Endothelial cell of umbilical vein (primary cell): ENCODE data around the gene NDUFV1. TPM values are rescaled to one million over a fixed set of nuclear protein-coding genes. Genes with fewer than 3 reads are reported as not detected.

ENCODE experiments used
- BruUV-seq: library from RNA; stranded (reverse); fragments of 400-500 nt; replicated peaks from 2 replicates; lab custom pipeline; 2021; lab: Mats Ljungman, UMichigan
- CTCF ChIA-PET: fragments of 300-600, 350-600 bp; sonication (Branson Sonifier 250); formaldehyde crosslinking; loops from one replicate; lab custom pipeline; 2021; ENCODE audit warnings: antibody characterized with exemption, inconsistent platforms; lab: Charles Lee
- POLR2A ChIA-PET: fragments of 300-600, 350-600 bp; sonication (Branson Sonifier 250); formaldehyde crosslinking; loops from one replicate; lab custom pipeline; 2021; ENCODE audit warnings: antibody characterized with exemption, inconsistent platforms; lab: Charles Lee
- DNase-seq: peaks from one replicate; pipeline ENCODE4 v3.0.0-alpha.2; 2011; ENCODE audit warnings: low read depth, low spot score
- FAIRE-seq: peaks from 2 replicates; lab custom pipeline; 2011; peaks lifted over from hg19 to GRCh38; lab: Jason Lieb, UNC
- H2AFZ ChIP-seq: 2 replicates; pipeline ENCODE4 v1.6.0; 2012; ENCODE audit warnings: low read depth, low read length, control low read depth, inconsistent platforms
- H3K27ac ChIP-seq: 2 replicates; pipeline ENCODE4 v1.5.1; 2011; ENCODE audit warnings: low read depth, mild to moderate bottlenecking, control low read depth, low read length, moderate library complexity; ENCODE audit not compliant: insufficient read depth
- H3K27me3 ChIP-seq, 2 experiments: 2 replicates each; pipeline versions ENCODE4 v1.6.0 to v1.6.1; 2011; ENCODE audit warnings: low read length in 2 of 2, mixed read lengths in 1 of 2; ENCODE audit not compliant: control insufficient read depth in 2 of 2, insufficient read depth in 2 of 2
- H3K36me3 ChIP-seq, 2 experiments: 2 replicates in 1 of 2; 3 replicates in 1 of 2; pipeline ENCODE4 v1.5.1; 2011; ENCODE audit warnings: low read length in 2 of 2, mild to moderate bottlenecking in 1 of 2, moderate library complexity in 1 of 2; ENCODE audit not compliant: control insufficient read depth in 2 of 2, insufficient read depth in 2 of 2; ENCODE audit errors: extremely low read depth in 1 of 2
- H3K4me1 ChIP-seq: 3 replicates; pipeline ENCODE4 v1.5.1; 2011; ENCODE audit warnings: mild to moderate bottlenecking, low read length; ENCODE audit not compliant: control insufficient read depth, insufficient read depth; ENCODE audit errors: extremely low read depth
- H3K4me2 ChIP-seq: 2 replicates; pipeline ENCODE4 v1.6.1; 2011; ENCODE audit warnings: low read length, control low read depth, mixed read lengths; ENCODE audit not compliant: insufficient read depth
- H3K4me3 ChIP-seq, 3 experiments: fragments of 200-600 bp in 1 of 3; sonication (generic), shearing (Covaris generic) in 1 of 3; replicated peaks in 1 of 3; 2 replicates each; pipeline ENCODE4 v1.5.1; 2011 to 2016; ENCODE audit warnings: control low read depth in 3 of 3, low read length in 3 of 3, mild to moderate bottlenecking in 2 of 3, inconsistent platforms in 1 of 3, low read depth in 1 of 3, moderate library complexity in 1 of 3; ENCODE audit not compliant: insufficient read depth in 1 of 3
- H3K79me2 ChIP-seq: 2 replicates; pipeline ENCODE4 v1.6.0; 2012; ENCODE audit warnings: low read length, inconsistent platforms; ENCODE audit not compliant: control insufficient read depth, insufficient read depth
- H3K9ac ChIP-seq: replicated peaks from 2 replicates; pipeline ENCODE3; 2011; ENCODE audit warnings: low read length, control low read depth; ENCODE audit not compliant: insufficient read depth; ENCODE audit errors: extremely low read depth
- H3K9me1 ChIP-seq: replicated peaks from 3 replicates; pipeline ENCODE4 v1.6.0; 2011; ENCODE audit warnings: mild to moderate bottlenecking, low read length; ENCODE audit not compliant: control insufficient read depth, insufficient read depth; ENCODE audit errors: extremely low read depth
- H3K9me3 ChIP-seq: replicated peaks from 2 replicates; pipeline ENCODE4 v1.5.1; 2012; ENCODE audit warnings: low read length, inconsistent platforms; ENCODE audit not compliant: control insufficient read depth, insufficient read depth
- H4K20me1 ChIP-seq: replicated peaks from 2 replicates; pipeline ENCODE3; 2011; ENCODE audit warnings: mild to moderate bottlenecking, low read length; ENCODE audit not compliant: control insufficient read depth, insufficient read depth; ENCODE audit errors: extremely low read depth
- CTCF ChIP-seq, 2 donors: IDR thresholded peaks; 1 replicate in 1 of 2; 2 replicates in 1 of 2; pipeline ENCODE4 v1.5.1; 2011; ENCODE audit warnings: low read length in 2 of 2, mild to moderate bottlenecking in 2 of 2, moderate library complexity in 2 of 2, control low read depth in 1 of 2, inconsistent platforms in 1 of 2, low read depth in 1 of 2; ENCODE audit not compliant: insufficient read depth in 1 of 2; ENCODE audit errors: extremely low read depth in 1 of 2
- EZH2 ChIP-seq: IDR thresholded peaks from 2 replicates; pipeline ENCODE4 v1.6.1; 2012; ENCODE audit warnings: borderline replicate concordance, low read depth, mild to moderate bottlenecking, moderate library complexity, low read length, inconsistent platforms; ENCODE audit not compliant: severe bottlenecking
- FOS ChIP-seq: IDR thresholded peaks from 2 replicates; pipeline ENCODE4 v1.6.1; 2011; ENCODE audit warnings: mild to moderate bottlenecking, low read length, moderate library complexity, borderline replicate concordance; ENCODE audit not compliant: insufficient read depth
- GATA2 ChIP-seq: IDR thresholded peaks from 2 replicates; pipeline ENCODE4 v1.7.0; 2011; ENCODE audit warnings: low read depth, mild to moderate bottlenecking, moderate library complexity, mixed read lengths, low read length; ENCODE audit not compliant: insufficient read length, insufficient read depth
- JUN ChIP-seq: IDR thresholded peaks from 2 replicates; pipeline ENCODE4 v1.6.1; 2011; ENCODE audit warnings: borderline replicate concordance, low read depth; ENCODE audit not compliant: insufficient read length, insufficient read depth
- MAX ChIP-seq: IDR thresholded peaks from 2 replicates; pipeline ENCODE4 v1.6.1; 2011; ENCODE audit not compliant: insufficient read depth, insufficient read length
- MYC ChIP-seq: IDR thresholded peaks from one replicate; pipeline ENCODE4 v1.6.1; 2011; ENCODE audit warnings: mild to moderate bottlenecking, low read depth, low read length
- POLR2A ChIP-seq: IDR thresholded peaks from 2 replicates; pipeline ENCODE4 v1.6.1; 2012; ENCODE audit warnings: low read depth, mild to moderate bottlenecking, control low read depth, low read length
- POLR2AphosphoS5 ChIP-seq: IDR thresholded peaks from 2 replicates; pipeline ENCODE4 v1.6.1; 2012; ENCODE audit warnings: low read depth, mild to moderate bottlenecking, control low read depth, low read length, moderate library complexity; ENCODE audit not compliant: insufficient read depth
- dilution Hi-C: fragments of 300-500 bp; cut with MboI; formaldehyde crosslinking; loops from one replicate; pipeline ENCODE4 v1.15.0; 2019; ENCODE audit warnings: low sequenced_read_pairs; ENCODE audit not compliant: extremely low pct_ligation_motif_present
- intact Hi-C: fragments of 100-400 bp; cut with micrococcal nuclease; formaldehyde crosslinking; loops from one replicate; pipeline ENCODE4 v1.10.0; 2022
- polyA plus RNA-seq, 4 experiments: library from polyadenylated mRNA; depleted of rRNA in 3 of 4; stranded (reverse) in 3 of 4; unstranded in 1 of 4; fragments of >200 nt; gene quantifications; 2 replicates each; pipeline versions ENCODE4 v1.2.1 to v1.2.3, GENCODE V29; 2011 to 2012; ENCODE audit warnings: missing spikeins in 1 of 4
- total RNA-seq: library from RNA; stranded (reverse); gene quantifications from 2 replicates; pipeline ENCODE4 v1.2.3, GENCODE V29; 2021

Gene NDUFV1
- total and polyA plus RNA-seq, 2 donors (not counting 3 experiments of a cell fraction or from before 2014, with no cell fraction given): 191 to 203 TPM

GRCh38 chr11:67634366-67635230, 27.9 kb downstream of the NDUFV1 start:
- Histone ChIP-seq H3K36me3 (no peaks in the 10 kb centered on the region), H3K79me2 (no peaks in the 10 kb centered on the region), H3K4me2 (no peak overlapping the region), H3K4me1 (peaks cover 4% of the 10 kb centered on the region), H3K9ac (no peak overlapping the region), H3K9me1 (no peaks in the 10 kb centered on the region), H3K27ac (no peak overlapping the region), H4K20me1 (no peaks in the 10 kb centered on the region), H3K9me3 (no peaks in the 10 kb centered on the region), H2AFZ (no peak overlapping the region), H3K4me3 (no peak overlapping the region), H3K27me3 (no peaks in the 10 kb centered on the region)
- dilution Hi-C loops: no loop called here
- ChIA-PET CTCF (interaction anchor here (2.7 kb wide), 1 partner anchor 25 kb away, joined by 11 read pairs; no protein-coding TSS in a partner anchor), POLR2A (no interaction called here)
- no TSS peak for BruUV-seq
- intact Hi-C loops: no loop called here
- no peak for TF ChIP-seq MYC
- no peak for TF ChIP-seq GATA2
- no peak for TF ChIP-seq CTCF (IDR thresholded peaks at IDR 0.05; ENCODE audit: extremely low read depth in 1 of 2, insufficient read depth in 1 of 2, low read depth in 1 of 2, low read length in 2 of 2)
- TF ChIP-seq MAX: no peak
- no peak for TF ChIP-seq FOS
- no peak for TF ChIP-seq EZH2
- no peak for TF ChIP-seq POLR2A
- TF ChIP-seq POLR2AphosphoS5: no peak
- TF ChIP-seq JUN: no peak
- FAIRE-seq (no peak), DNase-seq (no peak)
